Choroid plexus epithelial cell (primary cell): ENCODE results near the gene SNAP47.

Experiments
- DNase-seq: peaks from one replicate; pipeline ENCODE4 v3.0.0-alpha.2; 2010; ENCODE audit warnings: low read depth
- H3K4me3 ChIP-seq: 2 replicates; pipeline ENCODE4 v1.5.1; 2011; ENCODE audit warnings: low read depth, mild to moderate bottlenecking, control low read depth, low read length, moderate library complexity
- CTCF ChIP-seq: conservative IDR thresholded peaks from 2 replicates; pipeline ENCODE4 v1.5.1; 2011; ENCODE audit warnings: low read depth, mild to moderate bottlenecking, control low read depth, inconsistent platforms, low read length, moderate library complexity

SNAP47 gene

GRCh38 chr1:227749225-227749624, 14.0 kb downstream of the SNAP47 start:
- DNase-seq: no peak
- no peak overlapping the region for H3K4me3 ChIP-seq
- no peak for TF ChIP-seq CTCF

DNA sequence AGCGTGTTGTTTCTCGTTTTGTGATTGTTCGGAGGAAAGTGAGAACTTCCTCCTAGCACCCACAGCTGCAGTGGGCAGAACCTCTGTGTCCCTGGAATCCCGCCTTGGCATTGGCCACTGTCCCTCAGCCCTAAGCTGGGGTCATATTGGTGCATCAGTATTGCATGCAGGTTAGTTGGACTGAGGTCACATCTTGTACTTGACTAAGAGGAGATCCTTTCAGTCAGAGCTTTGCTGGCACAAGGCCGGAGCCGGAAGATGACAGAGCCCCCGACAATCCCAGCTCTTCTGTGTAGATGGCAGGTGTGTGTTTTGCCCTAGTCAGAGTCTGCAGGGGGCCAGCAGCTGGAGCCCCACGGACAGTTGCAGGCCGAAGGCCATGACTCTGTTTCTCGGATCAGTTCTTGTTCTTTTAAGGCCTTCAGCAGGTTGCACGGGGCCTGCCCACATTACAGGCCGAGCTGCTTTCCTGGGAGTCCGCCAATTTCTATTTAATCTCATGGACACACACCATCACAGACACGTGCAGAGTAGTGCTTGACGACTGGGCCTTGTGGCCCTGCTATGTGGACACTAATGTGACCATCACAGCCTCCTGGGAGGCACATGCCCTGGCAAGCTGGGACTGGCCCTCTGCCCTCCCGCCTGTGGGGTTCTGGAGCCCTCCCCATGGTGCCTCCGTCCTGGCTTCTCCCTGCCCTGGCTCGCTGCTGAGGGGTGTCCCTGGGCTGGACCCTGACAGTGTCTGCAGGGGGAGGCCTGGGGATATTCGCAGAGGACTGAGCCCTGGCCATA, 14.9 kb downstream of the SNAP47 start:
- no peak for DNase-seq
- no peak for TF ChIP-seq CTCF
- H3K4me3 ChIP-seq: no peak overlapping the region

DNA sequence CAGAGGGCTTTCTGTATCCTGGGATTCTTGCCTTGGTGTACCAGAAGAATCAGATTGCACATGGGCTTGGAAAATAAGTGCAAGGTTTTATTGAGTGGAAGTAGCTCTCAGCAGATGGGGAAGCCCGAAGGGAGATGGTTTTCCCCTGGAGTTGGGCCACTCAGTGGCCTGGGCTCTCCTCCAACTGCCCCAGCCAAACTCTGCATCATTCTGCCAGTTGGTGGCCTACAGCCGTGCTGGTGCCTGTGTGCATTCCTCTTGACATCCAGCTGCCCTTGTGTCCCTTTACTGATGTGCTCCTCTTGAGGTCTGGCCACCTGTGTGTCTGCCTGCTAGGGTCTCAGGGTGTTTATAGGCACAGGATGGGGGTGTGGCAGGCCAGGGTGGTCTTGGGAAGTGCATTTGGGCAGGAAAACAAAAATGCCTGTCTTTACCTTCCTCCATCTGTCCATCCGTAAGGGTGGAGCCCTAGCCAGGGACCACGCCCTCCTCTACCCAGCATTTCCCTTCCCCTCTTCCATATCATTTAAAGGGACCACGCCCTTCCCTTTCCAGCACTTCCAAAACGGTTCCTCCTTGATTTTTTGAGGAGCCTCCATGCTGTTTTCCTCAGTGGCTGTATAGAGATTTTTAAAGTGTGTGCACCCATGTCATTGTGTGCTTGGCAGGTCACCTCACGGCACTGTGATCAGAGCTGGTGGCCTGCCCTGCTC, 18.9 kb downstream of the SNAP47 start:
- DNase-seq: peak; percentile 18
- no peak for TF ChIP-seq CTCF
- no peak overlapping the region for H3K4me3 ChIP-seq

GRCh38 chr1:227754958-227755357, 19.7 kb downstream of the SNAP47 start:
- DNase-seq: no peak
- H3K4me3 ChIP-seq: no peak overlapping the region
- no peak for TF ChIP-seq CTCF

GRCh38 chr1:227756172-227756959, 21.1 kb downstream of the SNAP47 start:
- DNase-seq: peak; percentile 61
- TF ChIP-seq CTCF: no peak
- no peak overlapping the region for H3K4me3 ChIP-seq

- H3K4me3 ChIP-seq: no peak overlapping the region
- no peak for TF ChIP-seq CTCF
- DNase-seq: peak; percentile 57
Measured at GRCh38 chr1:227757781-227758180, 22.5 kb downstream of the SNAP47 start.
